ENCODE results near the gene FGD5. TPM values are rescaled to one million over a fixed set of nuclear protein-coding genes. Genes with fewer than 3 reads are reported as not detected.

Gene FGD5
- polyA plus RNA-seq, 1 of the 3 experiments (the other 2 are of a cell fraction) = not detected

- H3K9me2 ChIP-seq = no peaks in the 10 kb centered on the region
- TF ChIP-seq RCOR1 (IDR thresholded peaks at IDR 0.05; ENCODE audit: low read length) = no peak
- no peak for TF ChIP-seq JUND (IDR thresholded peaks at IDR 0.05)
- TF ChIP-seq, protein P1, sequence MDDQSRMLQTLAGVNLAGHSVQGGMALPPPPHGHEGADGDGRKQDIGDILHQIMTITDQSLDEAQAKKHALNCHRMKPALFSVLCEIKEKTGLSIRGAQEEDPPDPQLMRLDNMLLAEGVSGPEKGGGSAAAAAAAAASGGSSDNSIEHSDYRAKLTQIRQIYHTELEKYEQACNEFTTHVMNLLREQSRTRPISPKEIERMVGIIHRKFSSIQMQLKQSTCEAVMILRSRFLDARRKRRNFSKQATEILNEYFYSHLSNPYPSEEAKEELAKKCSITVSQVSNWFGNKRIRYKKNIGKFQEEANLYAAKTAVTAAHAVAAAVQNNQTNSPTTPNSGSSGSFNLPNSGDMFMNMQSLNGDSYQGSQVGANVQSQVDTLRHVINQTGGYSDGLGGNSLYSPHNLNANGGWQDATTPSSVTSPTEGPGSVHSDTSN (IDR thresholded peaks at IDR 0.05) = no peak
- TF ChIP-seq FOSL2 (IDR thresholded peaks at IDR 0.05; ENCODE audit: borderline replicate concordance, low read depth) = no peak
- no peak for TF ChIP-seq NFIC (IDR thresholded peaks at IDR 0.05; ENCODE audit: borderline replicate concordance)
- no peak for TF ChIP-seq USF1 (IDR thresholded peaks at IDR 0.05; ENCODE audit: borderline replicate concordance, low read depth)
- no peak for TF ChIP-seq MEF2A (IDR thresholded peaks at IDR 0.05; ENCODE audit: borderline replicate concordance, low read depth)
- TF ChIP-seq, protein P2, sequence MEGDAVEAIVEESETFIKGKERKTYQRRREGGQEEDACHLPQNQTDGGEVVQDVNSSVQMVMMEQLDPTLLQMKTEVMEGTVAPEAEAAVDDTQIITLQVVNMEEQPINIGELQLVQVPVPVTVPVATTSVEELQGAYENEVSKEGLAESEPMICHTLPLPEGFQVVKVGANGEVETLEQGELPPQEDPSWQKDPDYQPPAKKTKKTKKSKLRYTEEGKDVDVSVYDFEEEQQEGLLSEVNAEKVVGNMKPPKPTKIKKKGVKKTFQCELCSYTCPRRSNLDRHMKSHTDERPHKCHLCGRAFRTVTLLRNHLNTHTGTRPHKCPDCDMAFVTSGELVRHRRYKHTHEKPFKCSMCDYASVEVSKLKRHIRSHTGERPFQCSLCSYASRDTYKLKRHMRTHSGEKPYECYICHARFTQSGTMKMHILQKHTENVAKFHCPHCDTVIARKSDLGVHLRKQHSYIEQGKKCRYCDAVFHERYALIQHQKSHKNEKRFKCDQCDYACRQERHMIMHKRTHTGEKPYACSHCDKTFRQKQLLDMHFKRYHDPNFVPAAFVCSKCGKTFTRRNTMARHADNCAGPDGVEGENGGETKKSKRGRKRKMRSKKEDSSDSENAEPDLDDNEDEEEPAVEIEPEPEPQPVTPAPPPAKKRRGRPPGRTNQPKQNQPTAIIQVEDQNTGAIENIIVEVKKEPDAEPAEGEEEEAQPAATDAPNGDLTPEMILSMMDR (IDR thresholded peaks at IDR 0.05) = no peak
- TF ChIP-seq, protein P3, sequence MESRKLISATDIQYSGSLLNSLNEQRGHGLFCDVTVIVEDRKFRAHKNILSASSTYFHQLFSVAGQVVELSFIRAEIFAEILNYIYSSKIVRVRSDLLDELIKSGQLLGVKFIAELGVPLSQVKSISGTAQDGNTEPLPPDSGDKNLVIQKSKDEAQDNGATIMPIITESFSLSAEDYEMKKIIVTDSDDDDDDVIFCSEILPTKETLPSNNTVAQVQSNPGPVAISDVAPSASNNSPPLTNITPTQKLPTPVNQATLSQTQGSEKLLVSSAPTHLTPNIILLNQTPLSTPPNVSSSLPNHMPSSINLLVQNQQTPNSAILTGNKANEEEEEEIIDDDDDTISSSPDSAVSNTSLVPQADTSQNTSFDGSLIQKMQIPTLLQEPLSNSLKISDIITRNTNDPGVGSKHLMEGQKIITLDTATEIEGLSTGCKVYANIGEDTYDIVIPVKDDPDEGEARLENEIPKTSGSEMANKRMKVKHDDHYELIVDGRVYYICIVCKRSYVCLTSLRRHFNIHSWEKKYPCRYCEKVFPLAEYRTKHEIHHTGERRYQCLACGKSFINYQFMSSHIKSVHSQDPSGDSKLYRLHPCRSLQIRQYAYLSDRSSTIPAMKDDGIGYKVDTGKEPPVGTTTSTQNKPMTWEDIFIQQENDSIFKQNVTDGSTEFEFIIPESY (IDR thresholded peaks at IDR 0.05; ENCODE audit: borderline replicate concordance, low read depth) = no peak
- no peak for TF ChIP-seq RXRA (IDR thresholded peaks at IDR 0.05; ENCODE audit: borderline replicate concordance, low read depth)
- no peak for TF ChIP-seq SIN3A (IDR thresholded peaks at IDR 0.05; ENCODE audit: borderline replicate concordance, low read depth, low read length)
- no peak for TF ChIP-seq YY1 (IDR thresholded peaks at IDR 0.05; ENCODE audit: low read depth)
- TF ChIP-seq POLR2AphosphoS5 (IDR thresholded peaks at IDR 0.05; ENCODE audit: low read depth, low read length) = no peak
- TF ChIP-seq TEAD4 (IDR thresholded peaks at IDR 0.05; ENCODE audit: borderline replicate concordance, insufficient read depth) = no peak
- no peak for TF ChIP-seq EZH2phosphoT487 (IDR thresholded peaks at IDR 0.05; ENCODE audit: borderline replicate concordance, low read depth)
- TF ChIP-seq, protein P4, sequence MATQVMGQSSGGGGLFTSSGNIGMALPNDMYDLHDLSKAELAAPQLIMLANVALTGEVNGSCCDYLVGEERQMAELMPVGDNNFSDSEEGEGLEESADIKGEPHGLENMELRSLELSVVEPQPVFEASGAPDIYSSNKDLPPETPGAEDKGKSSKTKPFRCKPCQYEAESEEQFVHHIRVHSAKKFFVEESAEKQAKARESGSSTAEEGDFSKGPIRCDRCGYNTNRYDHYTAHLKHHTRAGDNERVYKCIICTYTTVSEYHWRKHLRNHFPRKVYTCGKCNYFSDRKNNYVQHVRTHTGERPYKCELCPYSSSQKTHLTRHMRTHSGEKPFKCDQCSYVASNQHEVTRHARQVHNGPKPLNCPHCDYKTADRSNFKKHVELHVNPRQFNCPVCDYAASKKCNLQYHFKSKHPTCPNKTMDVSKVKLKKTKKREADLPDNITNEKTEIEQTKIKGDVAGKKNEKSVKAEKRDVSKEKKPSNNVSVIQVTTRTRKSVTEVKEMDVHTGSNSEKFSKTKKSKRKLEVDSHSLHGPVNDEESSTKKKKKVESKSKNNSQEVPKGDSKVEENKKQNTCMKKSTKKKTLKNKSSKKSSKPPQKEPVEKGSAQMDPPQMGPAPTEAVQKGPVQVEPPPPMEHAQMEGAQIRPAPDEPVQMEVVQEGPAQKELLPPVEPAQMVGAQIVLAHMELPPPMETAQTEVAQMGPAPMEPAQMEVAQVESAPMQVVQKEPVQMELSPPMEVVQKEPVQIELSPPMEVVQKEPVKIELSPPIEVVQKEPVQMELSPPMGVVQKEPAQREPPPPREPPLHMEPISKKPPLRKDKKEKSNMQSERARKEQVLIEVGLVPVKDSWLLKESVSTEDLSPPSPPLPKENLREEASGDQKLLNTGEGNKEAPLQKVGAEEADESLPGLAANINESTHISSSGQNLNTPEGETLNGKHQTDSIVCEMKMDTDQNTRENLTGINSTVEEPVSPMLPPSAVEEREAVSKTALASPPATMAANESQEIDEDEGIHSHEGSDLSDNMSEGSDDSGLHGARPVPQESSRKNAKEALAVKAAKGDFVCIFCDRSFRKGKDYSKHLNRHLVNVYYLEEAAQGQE (IDR thresholded peaks at IDR 0.05; ENCODE audit: low read depth, low read length) = no peak
- no peak for TF ChIP-seq FOXM1 (IDR thresholded peaks at IDR 0.05; ENCODE audit: low read depth)
- no peak for TF ChIP-seq NRF1 (IDR thresholded peaks at IDR 0.05; ENCODE audit: low read depth, low read length)
- peaks cover 0 to 14% of the 10 kb centered on the region in 2 experiments; a peak in 1 of 4 replicates for H3K4me1 ChIP-seq (ENCODE audit: control insufficient read depth in 1 of 2, insufficient read depth in 2 of 2, low read depth in 1 of 2, low read length in 1 of 2)
- H3K36me3 ChIP-seq (replicated peaks in 1 of 2; ENCODE audit: control insufficient read depth in 1 of 2, insufficient read depth in 2 of 2, low read length in 1 of 2) = no peaks in the 10 kb centered on the region
- no peak overlapping the region for H2AFZ ChIP-seq (ENCODE audit: low read depth)
- H3K27me3 ChIP-seq (ENCODE audit: insufficient read depth) = peaks cover 5% of the 10 kb centered on the region; the same call in 1 of the 2 replicates
- ChIA-PET POLR2A (no interaction called here), CTCF (interaction anchor here (1.0 to 4.0 kb wide), 2 partner anchors 8 to 12 kb away, joined by 4 to 22 read pairs; no protein-coding TSS in a partner anchor)
- H3F3A ChIP-seq (replicated peaks; ENCODE audit: insufficient read depth) = no peaks in the 10 kb centered on the region
- H3K9ac ChIP-seq = no peak overlapping the region
- no peak overlapping the region for H3K4me2 ChIP-seq
- no peak overlapping the region for H3K27ac ChIP-seq (ENCODE audit: low read depth in 2 of 2, low read length in 1 of 2)
- no peaks in the 10 kb centered on the region for H4K20me1 ChIP-seq (ENCODE audit: insufficient read depth)
- DNase-seq = no peak
- H3K79me2 ChIP-seq (ENCODE audit: insufficient read depth) = no peaks in the 10 kb centered on the region
- WGBS (ENCODE audit: low lambda C conversion rate) = 61% methylated on average over 5 of the region's 5 CpGs
- H3K9me3 ChIP-seq = no peaks in the 10 kb centered on the region
- H3K4me3 ChIP-seq (ENCODE audit: low read depth in 2 of 2, low read length in 1 of 2) = no peak overlapping the region
Measured at GRCh38 chr3:14909250-14909649, 90.5 kb downstream of the FGD5 start.

Measured in SK-N-SH (cell line).